ENCODE measurements around the gene PHF20. TPM values are rescaled to one million over a fixed set of nuclear protein-coding genes. Genes with fewer than 3 reads are reported as not detected.
A peak's percentile ranks its signal among the peaks of the same experiment; 100 is the strongest.
"Not testable (repeated sequence)": the region's sequence is repeated elsewhere in the genome, so short reads cannot be mapped to it uniquely, and the experiment has no call there.

The PHF20 gene
- total RNA-seq, 1 donor from 2014 or later = 37.6 TPM

DNA sequence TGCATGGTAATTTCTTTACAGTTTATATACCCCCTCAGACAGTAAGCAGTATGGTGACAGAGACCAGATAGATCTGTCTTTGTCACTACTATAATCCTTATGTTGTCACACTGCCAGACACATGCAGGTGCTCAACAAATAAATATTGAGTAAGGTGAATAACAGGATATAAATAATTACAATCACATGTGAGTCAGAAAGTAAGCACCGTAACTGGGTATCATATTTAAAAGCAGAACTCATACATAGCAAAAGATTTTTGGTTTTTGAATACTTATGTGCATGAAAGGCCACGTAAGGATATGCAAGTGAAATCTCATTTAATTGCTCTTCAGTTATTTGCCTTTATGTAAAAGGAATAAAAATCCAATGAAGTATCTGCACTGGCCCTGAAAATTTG, 214.0 kb downstream of the PHF20 start:
- no peaks in the 10 kb centered on the region for H3K4me1 Mint-ChIP-seq (ENCODE audit: unreplicated experiment)
- TF ChIP-seq, protein P1, sequence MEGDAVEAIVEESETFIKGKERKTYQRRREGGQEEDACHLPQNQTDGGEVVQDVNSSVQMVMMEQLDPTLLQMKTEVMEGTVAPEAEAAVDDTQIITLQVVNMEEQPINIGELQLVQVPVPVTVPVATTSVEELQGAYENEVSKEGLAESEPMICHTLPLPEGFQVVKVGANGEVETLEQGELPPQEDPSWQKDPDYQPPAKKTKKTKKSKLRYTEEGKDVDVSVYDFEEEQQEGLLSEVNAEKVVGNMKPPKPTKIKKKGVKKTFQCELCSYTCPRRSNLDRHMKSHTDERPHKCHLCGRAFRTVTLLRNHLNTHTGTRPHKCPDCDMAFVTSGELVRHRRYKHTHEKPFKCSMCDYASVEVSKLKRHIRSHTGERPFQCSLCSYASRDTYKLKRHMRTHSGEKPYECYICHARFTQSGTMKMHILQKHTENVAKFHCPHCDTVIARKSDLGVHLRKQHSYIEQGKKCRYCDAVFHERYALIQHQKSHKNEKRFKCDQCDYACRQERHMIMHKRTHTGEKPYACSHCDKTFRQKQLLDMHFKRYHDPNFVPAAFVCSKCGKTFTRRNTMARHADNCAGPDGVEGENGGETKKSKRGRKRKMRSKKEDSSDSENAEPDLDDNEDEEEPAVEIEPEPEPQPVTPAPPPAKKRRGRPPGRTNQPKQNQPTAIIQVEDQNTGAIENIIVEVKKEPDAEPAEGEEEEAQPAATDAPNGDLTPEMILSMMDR (conservative IDR thresholded peaks at IDR 0.05) = no peak
- H3K27ac Mint-ChIP-seq = no peak overlapping the region
- peaks cover 8% of the 10 kb centered on the region for H3K27me3 Mint-ChIP-seq
- no peak for DNase-seq (ENCODE audit: extremely low spot score, unreplicated experiment)
- H3K36me3 Mint-ChIP-seq = no peaks in the 10 kb centered on the region
- H3K9me3 Mint-ChIP-seq = no peaks in the 10 kb centered on the region
- H3K4me3 Mint-ChIP-seq = no peak overlapping the region

DNA sequence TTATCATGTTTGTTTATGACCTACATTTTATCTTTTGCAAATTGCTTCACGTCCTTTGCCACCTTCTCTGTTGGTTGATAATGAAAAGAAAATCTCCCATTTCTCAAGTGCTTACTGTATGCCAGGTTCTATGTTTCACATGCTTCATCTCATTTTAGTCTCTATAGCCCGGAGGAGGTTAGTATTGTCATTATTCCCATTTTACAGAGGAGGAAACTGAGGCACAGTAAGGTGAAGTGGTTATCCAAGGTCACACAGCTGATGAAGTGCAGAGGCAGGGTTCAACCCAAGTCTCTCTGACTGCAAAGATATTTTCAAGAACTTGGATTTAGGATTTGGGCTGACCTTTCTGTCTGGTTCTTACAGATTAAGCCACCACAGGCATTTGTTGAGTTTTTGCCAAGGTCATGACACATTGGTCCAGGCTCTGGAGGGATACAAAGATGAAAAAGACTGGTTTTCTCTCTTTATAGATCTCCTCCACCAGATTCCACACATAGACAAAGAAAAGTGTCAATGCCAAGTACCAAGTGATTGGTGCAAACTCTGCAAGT, 217.2 kb downstream of the PHF20 start:
- no peak overlapping the region for H3K27ac Mint-ChIP-seq
- DNase-seq (ENCODE audit: extremely low spot score, unreplicated experiment) = no peak
- H3K9me3 Mint-ChIP-seq = no peaks in the 10 kb centered on the region
- peaks cover 4% of the 10 kb centered on the region for H3K27me3 Mint-ChIP-seq
- peaks cover 4% of the 10 kb centered on the region for H3K4me1 Mint-ChIP-seq (ENCODE audit: unreplicated experiment)
- TF ChIP-seq, protein P1 (conservative IDR thresholded peaks at IDR 0.05) = no peak
- H3K36me3 Mint-ChIP-seq = no peaks in the 10 kb centered on the region
- no peak overlapping the region for H3K4me3 Mint-ChIP-seq

DNA sequence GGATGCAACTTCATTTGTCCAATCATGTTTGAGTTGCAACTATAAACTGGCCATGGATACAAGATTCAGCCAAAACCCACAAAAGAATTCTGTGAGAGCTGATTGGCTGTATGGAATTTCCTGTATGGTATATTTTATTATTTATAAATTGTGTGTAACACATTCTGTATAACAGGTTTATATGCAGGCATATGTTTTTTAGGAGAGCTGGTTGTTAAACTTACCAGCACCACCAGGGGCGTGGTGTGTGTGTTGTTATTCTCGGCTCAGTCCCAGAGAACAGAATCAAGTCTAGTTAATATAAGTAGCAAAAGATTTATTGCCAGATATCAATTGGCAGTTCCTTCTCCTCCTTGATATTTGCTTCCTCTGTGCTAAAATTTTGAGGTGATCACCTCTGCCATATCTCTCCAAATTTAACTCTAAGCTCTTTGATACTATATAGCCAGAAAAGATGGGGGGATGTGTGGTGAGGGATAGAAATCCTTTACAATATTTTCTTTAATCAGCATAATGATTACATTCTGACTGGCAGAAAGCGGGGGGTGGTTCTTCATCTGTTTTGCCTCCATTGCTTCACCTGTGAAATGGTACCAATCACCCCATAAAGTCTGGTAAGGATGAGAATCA, 219.4 kb downstream of the PHF20 start:
- no peak overlapping the region for H3K4me3 Mint-ChIP-seq
- peaks cover 4% of the 10 kb centered on the region for H3K27me3 Mint-ChIP-seq
- no peak for DNase-seq (ENCODE audit: extremely low spot score, unreplicated experiment)
- TF ChIP-seq, protein P1 (conservative IDR thresholded peaks at IDR 0.05) = peak; percentile 75
- peaks cover 12% of the 10 kb centered on the region for H3K4me1 Mint-ChIP-seq (ENCODE audit: unreplicated experiment)
- H3K36me3 Mint-ChIP-seq = no peaks in the 10 kb centered on the region
- H3K27ac Mint-ChIP-seq = no peak overlapping the region
- H3K9me3 Mint-ChIP-seq = no peaks in the 10 kb centered on the region

DNA sequence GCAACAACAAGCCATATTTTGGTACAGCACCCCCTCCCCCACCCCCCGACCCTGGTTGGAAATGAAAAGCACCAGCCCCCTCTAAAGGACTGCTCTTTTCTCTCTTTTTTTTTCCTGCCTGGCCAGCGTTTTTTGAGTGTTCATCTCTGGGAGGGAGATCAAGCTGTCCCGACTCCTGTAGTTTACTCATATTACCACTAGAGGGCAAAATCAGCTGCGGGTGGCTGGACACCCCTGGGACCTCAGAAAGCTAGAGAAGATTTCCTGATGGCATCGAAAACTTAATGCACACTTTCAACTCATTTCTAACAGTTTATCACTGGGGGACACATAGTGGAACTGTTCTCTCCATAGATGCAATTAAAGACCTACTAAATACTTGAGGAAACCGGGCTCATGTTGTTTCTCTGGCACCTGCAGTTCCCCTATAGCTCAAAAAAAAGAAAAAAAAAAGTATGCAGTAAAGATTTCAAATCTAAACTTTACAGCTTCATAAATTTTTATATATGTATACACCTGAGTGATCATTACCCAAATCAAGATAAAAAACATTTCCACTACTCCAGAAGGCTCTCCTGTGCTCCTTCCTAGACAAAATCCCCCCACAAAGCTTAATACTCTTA, 221.0 kb downstream of the PHF20 start:
- Mint-ChIP-seq H3K36me3 (no peaks in the 10 kb centered on the region), H3K4me1 (ENCODE audit: unreplicated experiment) (peaks cover 12% of the 10 kb centered on the region), H3K9me3 (no peaks in the 10 kb centered on the region), H3K27me3 (peaks cover 4% of the 10 kb centered on the region), H3K27ac (no peak overlapping the region), H3K4me3 (no peak overlapping the region)
- DNase-seq (ENCODE audit: extremely low spot score, unreplicated experiment) = no peak
- TF ChIP-seq, protein P1 (conservative IDR thresholded peaks at IDR 0.05) = peak; percentile 88

DNA sequence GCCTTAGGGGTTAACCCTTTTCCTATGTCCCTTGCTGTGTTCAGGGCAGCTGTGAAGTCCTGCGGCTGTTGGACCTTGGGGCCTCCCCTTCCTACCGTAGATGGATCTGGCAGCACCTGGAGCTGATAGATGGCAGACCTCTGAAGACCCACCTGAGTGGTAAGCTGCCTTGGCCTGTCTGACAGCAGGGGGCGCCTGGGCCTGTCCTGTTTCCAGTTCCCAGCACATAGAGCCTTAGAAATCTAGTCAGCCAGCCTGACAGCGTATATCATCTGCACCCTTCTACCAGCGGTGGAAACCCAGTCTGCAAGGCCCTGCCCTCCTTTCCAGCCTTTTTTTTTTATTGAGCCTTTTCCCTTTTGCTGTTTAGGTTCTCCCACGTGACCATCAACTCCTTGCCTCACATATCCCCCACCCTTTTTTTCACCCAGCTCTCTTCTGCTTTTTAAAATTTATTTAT, 223.2 kb downstream of the PHF20 start:
- peak overlapping the region; percentile 21 for H3K27ac Mint-ChIP-seq
- no peaks in the 10 kb centered on the region for H3K36me3 Mint-ChIP-seq
- peaks cover 12% of the 10 kb centered on the region for H3K4me1 Mint-ChIP-seq (ENCODE audit: unreplicated experiment)
- no peaks in the 10 kb centered on the region for H3K27me3 Mint-ChIP-seq
- DNase-seq (ENCODE audit: extremely low spot score, unreplicated experiment) = peak; percentile 84
- no peaks in the 10 kb centered on the region for H3K9me3 Mint-ChIP-seq
- no peak overlapping the region for H3K4me3 Mint-ChIP-seq
- TF ChIP-seq, protein P1 (conservative IDR thresholded peaks at IDR 0.05) = peak; percentile 91

DNA sequence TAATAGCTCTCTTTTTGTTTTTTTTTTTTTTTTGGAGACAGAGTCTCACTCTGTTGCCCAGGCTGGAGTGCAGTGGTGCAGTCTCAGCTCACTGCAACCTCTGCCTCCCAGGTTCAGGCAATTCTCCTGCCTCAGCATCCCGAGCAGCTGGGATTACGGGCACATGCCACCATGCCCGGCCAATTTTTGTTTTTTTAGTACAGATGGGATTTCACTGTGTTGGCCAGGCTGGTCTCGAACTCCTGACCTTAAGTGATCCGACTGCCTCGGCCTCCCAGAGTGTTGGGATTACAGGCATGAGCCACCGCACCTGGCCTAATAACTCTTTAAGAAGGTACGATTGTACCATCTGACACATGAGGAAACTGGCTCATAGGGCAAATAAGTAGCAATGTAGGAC, 224.7 kb downstream of the PHF20 start:
- H3K4me3 Mint-ChIP-seq; H3K9me3 Mint-ChIP-seq; H3K27me3 Mint-ChIP-seq; DNase-seq (ENCODE audit: extremely low spot score, unreplicated experiment); H3K27ac Mint-ChIP-seq; H3K36me3 Mint-ChIP-seq: not testable (repeated sequence)
- H3K4me1 Mint-ChIP-seq (ENCODE audit: unreplicated experiment) = peaks cover 12% of the 10 kb centered on the region
